Measurements from ENCODE around the gene HOATZ.

DNA sequence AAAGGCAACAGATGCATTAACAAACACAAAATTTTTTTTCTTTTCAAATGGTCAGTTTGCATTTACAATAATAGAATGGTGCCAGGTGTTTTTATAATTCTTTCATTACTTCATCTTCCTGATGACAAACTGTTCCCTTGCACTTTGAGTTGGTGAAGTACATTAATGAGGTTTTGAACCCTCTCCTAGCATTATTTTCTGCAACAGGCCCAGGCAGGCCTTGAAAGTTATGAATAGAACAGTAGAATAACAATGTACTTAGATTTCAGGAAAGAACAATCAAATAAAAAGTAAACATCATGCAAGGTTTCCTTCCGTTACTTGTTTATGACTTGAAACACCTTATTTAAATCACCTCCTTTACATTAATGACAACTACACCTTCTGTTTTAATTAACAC lies 12.0 kb upstream of the HOATZ start:
- TF ChIP-seq POLR2A (IDR thresholded peaks at IDR 0.05), result no peak
- TF ChIP-seq, protein P1, sequence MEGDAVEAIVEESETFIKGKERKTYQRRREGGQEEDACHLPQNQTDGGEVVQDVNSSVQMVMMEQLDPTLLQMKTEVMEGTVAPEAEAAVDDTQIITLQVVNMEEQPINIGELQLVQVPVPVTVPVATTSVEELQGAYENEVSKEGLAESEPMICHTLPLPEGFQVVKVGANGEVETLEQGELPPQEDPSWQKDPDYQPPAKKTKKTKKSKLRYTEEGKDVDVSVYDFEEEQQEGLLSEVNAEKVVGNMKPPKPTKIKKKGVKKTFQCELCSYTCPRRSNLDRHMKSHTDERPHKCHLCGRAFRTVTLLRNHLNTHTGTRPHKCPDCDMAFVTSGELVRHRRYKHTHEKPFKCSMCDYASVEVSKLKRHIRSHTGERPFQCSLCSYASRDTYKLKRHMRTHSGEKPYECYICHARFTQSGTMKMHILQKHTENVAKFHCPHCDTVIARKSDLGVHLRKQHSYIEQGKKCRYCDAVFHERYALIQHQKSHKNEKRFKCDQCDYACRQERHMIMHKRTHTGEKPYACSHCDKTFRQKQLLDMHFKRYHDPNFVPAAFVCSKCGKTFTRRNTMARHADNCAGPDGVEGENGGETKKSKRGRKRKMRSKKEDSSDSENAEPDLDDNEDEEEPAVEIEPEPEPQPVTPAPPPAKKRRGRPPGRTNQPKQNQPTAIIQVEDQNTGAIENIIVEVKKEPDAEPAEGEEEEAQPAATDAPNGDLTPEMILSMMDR (IDR thresholded peaks at IDR 0.05), result no peak

Data from gastroesophageal sphincter (tissue), 3 donors.